ENCODE data around the gene TULP3.
A peak's percentile ranks its signal among the peaks of the same experiment; 100 is the strongest.

The TULP3 gene

DNA sequence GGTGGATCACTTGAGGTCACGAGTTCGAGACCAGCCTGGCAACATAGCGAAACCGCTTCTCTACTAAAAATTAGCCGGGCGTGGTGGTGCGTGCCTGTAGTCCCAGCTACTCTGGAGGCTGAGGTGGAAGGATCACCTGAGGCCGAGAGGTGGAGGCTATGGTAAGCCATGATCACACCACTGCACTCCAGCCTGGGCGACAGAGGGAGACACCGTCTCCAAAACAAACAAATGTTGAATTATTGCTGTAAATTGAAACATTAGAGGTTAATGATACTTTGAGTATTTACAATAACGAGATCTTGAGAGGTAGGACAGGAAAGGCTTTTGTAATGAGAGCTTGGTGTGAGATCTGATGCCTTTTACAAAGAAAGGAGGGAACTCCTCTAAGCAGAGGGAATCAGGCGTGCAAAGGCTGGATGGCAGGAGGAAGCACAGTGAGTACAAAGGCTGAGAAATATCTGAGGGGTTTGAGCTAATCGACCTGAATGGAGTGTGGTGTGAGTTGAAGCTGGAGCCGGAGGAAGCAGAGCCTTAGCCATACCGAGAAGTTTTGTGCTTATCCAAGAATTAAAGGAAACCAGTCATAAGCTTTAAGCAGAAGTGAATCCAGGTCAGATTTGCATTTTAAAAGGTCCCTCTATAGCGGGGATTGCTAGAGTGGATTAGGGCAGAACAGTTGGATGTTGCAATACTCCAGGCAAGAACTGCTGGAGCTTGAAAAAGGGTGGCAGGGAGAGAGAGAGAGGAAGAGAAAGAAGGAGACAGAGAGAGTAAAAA lies 12.5 kb upstream of the TULP3 start:
- peak; percentile 53 for DNase-seq

GRCh38 chr12:2879853-2880252 lies 10.8 kb upstream of the TULP3 start:
- DNase-seq, result no peak

- no peak for DNase-seq
Measured at GRCh38 chr12:2884810-2885209, 5.9 kb upstream of the TULP3 start.

DNA sequence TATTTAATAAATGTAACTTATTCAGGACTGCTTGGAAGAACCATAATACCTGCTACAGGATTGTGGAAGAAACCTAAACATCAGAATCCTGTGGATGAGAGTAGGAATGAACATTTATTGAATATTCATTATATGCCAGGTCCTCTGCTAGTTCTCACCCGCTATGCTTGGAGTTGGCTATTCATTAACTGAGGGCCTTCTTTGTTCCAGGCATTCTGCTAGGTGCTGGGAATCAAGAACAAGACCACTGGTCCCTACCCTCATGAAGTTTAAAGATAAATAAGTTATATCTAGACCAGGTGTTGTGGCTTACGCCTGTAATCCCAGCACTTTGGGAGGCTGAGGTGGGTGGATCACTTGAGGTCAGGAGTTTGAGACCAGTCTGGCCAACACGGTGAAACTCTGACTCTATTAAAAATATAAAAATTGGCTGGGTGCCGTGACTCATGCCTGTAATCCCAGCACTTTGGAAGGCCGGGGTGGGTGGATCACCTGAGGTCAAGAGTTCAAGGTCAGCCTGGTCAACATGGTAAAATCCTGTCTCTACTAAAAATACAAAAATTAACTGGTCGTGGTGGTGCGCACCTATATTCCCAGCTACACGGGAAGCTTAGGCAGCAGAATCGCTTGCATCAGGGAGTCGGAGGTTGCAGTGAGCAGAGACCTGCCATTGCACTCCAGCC lies 3.8 kb upstream of the TULP3 start:
- no peak for DNase-seq

GRCh38 chr12:2890001-2890387 lies 697 bp upstream of the TULP3 start:
- DNase-seq, result no peak

DNA sequence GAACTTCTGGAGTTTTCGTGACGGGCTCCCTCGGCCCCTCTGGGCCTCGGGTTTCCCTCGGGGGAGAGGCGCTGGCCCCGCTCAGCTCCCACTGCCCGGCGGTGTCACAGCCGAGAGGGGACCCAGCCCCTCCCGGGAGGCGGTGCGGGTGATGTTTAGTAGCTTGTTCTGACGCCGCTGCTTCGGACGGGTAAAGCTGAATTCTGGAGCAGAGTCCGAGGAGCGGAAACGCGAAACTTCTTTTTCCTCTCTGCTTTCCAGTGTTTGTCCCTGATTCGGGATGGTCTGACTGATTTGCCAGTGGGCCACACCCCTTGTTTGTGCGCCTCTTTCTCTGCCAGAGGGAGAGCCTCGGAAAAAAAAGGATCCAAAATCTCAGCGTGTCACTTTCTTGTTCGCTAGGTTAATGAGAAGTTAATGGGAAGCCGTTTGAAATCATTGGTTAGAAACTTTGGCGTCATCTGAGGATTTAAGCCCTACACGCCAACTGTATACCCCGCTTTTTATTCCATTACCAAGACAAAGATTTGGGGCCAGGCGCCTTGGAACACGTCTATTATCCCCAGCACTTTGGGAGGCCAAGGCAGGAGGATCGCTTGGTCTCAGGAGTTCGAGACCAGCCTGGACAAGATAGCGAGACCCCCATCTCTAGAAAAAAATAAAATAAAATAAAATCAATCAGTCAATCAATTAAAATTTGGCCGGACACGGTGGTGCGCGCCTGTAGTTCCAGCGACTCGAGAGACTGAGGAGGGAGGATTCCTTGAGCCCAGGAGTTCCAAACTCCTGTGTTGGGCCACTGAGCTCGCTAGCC lies 756 bp downstream of the TULP3 start:
- DNase-seq, result no peak

GRCh38 chr12:2892246-2892645 lies 1.6 kb downstream of the TULP3 start:
- no peak for DNase-seq

GRCh38 chr12:2893007-2893406 lies 2.3 kb downstream of the TULP3 start:
- no peak for DNase-seq

- no peak for DNase-seq
Measured at GRCh38 chr12:2895051-2895451, 4.4 kb downstream of the TULP3 start.

- DNase-seq, result no peak
Measured at GRCh38 chr12:2895511-2895910, 4.8 kb downstream of the TULP3 start.

DNA sequence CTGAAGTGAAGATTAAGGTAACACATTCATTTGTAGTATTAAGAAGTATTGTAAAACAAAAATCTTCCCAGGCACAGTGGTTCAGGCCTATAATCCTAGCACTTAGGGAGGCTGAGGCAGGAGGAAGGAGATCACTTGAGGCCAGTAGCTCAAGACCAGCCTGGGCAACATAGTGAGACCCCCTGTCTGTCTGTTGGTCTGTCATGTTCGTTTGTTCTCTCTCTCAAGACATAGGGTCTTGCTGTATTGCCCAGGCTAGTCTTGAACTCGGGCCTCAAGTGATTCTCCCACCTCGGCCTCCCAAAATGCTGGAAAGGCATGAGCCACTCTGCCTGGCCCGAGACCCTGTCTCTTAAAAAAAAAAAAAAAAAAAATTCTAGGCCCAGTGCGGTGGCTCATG lies 6.7 kb downstream of the TULP3 start:
- DNase-seq, result no peak

- no peak for DNase-seq
Measured at GRCh38 chr12:2900642-2901041, 10.0 kb downstream of the TULP3 start.

DNA sequence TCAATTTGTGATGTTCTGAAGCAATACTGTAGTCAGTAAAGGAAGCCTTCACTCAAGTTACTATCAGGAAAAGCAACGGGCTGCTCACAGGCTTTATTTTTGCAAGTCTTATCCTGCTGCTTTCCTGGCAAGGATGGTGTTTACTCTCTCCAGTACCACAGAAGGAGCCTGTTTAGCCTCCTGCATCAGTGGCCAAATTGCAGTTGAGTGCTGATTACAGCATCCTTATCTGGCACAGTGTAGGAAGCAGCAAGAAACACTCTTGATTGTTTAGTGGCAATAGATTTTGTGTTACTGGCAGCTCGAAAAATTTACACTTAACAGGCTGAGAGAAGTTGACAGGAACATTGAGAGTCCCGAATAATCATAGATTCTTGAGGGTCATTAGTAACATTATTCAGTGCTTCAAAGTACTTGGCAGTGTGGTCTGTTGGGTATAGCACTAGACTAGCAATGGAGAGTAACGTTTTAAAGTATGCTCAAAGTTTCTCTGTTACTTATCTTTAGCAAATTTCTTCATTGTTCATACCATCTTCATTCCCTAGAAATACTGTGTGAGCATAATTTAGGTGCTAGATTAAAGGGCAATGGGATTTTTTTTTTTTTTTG lies 11.7 kb downstream of the TULP3 start:
- DNase-seq, result peak; percentile 30

- DNase-seq, result no peak
Measured at GRCh38 chr12:2904260-2904659, 13.6 kb downstream of the TULP3 start.

DNA sequence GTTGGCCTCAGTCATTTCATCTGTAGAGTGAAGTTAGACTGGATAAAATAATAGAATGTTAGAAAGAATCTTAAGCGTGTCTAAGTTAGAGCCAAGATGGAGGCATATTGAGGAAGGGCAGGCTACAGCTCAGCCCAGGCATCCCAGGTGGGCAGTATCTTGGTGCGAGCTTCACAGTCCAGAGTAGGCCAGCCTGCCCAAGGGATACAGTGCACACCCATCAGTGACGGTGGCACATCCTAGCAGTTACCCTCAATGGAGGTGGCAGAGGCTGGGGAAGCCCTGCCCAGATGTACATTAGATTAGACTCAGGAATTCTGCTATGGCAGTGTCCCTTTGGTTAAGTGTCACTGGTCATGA lies 21.5 kb downstream of the TULP3 start:
- no peak for DNase-seq

GRCh38 chr12:2919249-2919648 lies 28.6 kb downstream of the TULP3 start:
- DNase-seq, result no peak

DNA sequence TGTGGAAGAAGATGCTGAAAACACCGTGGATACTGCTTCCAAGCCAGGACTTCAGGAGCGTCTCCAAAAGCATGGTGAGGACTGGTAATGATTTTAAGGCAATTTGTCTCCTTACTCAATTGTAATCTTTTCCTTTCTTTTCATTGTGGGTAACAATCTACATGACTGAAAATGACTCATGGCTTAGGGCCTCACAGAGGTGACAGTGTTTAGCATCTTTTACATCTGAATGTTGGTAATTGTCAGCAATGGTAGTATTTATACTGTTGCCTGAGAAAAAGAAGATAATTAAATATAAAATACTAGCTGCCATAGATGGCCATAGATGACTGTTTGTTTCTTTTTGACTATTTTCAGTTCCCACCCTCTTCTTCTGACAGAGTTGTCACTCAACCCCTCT lies 31.6 kb downstream of the TULP3 start:
- no peak for DNase-seq

DNA sequence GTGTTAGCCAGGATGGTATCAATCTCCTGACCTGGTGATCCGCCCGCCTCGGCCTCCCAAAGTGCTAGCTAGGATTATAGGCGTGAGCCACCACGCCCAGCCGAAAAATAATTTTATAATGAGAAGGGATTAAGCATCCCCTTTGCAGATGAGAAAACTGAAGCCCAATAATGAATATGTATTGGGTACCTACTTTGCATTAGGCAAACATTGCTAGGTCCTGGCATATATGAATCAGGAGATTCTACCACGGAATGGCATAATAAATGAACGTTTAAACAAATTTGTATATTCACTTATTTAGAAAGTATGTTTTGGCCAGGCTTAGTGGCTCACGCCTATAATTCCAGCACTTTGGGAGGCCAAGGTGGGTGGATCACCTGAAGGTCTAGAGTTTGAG lies 32.4 kb downstream of the TULP3 start:
- DNase-seq, result no peak

GRCh38 chr12:2924019-2924418 lies 33.3 kb downstream of the TULP3 start:
- no peak for DNase-seq

DNA sequence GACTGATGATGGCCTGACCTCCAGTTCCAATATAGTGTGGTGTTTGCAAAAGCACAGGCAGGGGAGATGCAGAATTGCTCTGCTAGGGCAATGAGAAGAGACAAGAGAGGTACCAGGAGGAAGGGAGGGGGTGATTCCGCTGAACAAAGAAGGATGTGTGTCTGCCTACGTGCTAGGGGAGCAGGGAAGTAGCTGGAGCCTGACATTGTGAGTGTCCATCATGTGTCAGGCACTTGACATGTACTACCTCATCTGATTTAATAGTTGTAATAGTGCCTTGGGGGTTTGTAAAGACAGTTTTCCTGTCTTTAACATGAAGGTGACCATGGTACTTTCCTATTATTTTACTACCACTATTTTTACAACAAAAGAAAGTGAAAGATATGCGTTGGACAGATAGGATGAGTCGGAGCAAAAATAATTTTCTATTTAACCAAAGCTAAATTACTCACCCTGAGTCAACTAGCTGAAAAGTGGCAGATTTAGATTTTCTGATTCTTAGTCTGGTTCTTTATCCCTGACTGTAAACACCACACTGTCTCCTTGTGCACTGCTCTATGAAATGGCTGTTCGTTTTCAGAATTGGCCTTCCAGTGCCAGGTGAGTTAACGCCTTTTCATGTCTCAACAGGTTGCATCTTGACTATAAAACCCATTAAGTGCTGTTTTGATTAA lies 34.8 kb downstream of the TULP3 start:
- DNase-seq, result no peak

GRCh38 chr12:2930865-2931264 lies 40.2 kb downstream of the TULP3 start:
- DNase-seq, result no peak

DNA sequence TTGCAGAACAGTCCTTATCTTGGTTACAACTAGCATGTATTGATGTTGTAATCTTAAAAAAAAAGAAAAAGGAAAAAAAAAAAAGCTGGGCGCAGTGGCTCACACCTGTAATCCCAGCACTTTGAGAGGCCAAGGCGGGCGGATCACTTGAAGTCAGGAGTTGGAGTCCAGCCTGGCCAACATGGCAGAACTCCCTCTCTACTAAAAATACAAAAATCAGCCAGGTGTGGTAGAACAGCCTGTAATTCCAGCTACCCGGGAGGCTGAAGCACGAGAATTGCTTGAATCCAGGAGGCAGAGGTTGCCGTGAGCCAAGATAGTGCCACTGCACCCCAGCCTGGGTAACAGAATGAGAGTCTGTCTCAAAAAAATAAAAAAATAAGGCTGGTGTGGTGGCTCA lies 42.9 kb downstream of the TULP3 start:
- DNase-seq, result no peak

- DNase-seq, result no peak
Measured at GRCh38 chr12:2934371-2934770, 43.7 kb downstream of the TULP3 start.

All from NCI-H2107 (cell line).